ENCODE data around the gene ZNF483.
"Not testable (repeated sequence)": the region's sequence is repeated elsewhere in the genome, so short reads cannot be mapped to it uniquely, and the experiment has no call there.

ZNF483 gene

DNA sequence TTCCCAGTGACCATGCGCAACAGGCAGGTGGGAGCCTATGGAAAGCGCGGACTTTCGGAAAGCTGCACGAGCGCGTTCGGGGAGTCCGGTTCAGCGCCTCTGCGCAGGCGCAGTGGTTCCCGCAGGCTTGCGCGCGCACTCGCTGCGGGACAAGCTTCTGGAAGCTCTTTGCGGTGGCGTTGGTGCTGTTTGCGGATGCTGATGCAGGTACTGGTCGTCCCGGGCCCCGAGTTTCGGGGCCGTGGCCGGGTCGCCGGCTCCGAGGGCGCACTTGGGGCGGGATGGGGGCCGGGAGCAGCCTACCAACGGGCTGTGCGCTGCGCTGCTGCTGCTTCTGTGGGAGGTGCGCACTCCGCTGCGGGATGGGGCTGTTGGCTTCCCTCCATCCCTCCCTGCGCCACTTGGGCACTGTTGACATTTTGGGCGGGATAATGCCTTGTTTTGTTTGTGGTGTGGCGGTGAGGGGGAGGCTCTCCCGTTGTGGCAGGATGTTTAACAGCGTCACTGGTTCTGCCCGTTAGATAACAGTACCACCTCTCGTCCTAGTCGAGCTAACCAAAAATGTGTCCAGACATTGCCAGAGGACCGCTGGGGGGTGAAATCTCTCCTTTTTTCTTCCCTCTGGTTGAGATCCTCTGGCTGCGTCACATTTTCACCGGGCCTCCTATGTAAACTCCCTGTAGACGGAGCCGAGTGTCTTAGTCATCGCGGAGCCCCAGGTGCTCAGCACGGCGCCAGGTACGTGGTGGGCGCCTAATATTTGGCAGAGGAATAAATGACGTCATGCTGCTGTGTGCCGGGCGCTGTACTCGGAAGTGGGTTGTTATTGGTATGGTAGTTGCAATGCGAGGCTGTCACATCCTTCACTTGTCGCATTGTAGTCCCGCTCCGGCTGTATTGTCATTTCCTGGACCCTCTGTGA is at the start of gene ZNF483:
TSS of gene ZNF483 (plus strand) at position 124 of the 922 bp plus-strand sequence. CDS start 2,217 bp downstream, outside the sequence.
- Mint-ChIP-seq H3K27ac (peak within 1 kb of the TSS; percentile 90), H3K27me3 (no peaks in the 10 kb centered on the region), H3K4me3 (peak within 1 kb of the TSS; percentile 86), H3K4me1 (ENCODE audit: low read depth) (peaks cover 28% of the 10 kb centered on the region), H3K9me3 (peaks cover 4% of the 10 kb centered on the region), H3K36me3 (ENCODE audit: low read depth) (peaks cover 38% of the 10 kb centered on the region)
- peak; percentile 83 for DNase-seq

DNA sequence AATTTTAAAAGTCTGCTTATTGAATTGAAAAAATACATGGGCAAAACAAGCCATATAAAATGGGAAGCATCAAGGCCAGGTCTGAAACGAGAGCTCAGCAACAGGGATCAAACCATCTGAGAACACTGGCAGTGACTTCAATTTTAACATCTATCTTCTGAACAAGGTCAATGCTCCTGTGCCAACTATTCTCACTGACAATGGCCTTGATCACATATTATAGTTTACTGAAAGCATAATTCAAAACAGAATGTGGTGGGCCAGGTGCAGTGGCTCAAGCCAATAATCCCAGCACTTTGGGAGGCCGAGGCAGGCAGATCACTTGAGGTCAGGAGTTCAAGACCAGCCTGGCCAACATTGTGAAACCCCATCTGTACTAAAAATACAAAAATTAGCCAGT is 49.8 kb upstream of the ZNF483 start:
- no peak for DNase-seq
- Mint-ChIP-seq H3K27me3 (no peaks in the 10 kb centered on the region), H3K4me1 (ENCODE audit: low read depth) (peaks cover 51% of the 10 kb centered on the region), H3K9me3 (no peaks in the 10 kb centered on the region), H3K4me3 (no peak overlapping the region), H3K36me3 (ENCODE audit: low read depth) (peaks cover 34% of the 10 kb centered on the region), H3K27ac (no peak overlapping the region)

DNA sequence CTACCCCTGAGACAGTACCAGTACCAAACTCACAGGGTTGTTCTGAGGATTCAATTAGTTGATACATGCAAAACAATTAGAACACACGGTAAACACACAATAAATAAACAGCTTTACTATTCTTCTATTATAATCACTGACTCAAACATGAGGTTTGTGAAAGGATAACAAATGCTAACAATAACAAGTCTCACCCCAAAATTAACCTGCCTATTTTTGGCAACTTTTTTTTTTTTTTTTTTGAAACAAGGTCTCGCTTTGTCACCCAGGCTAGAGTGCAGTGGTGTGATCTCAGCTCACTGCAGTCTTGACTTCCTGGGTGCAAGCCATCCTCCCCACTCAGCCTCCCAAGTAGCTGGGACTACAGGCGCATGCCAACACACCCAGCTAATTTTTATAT is 47.3 kb upstream of the ZNF483 start:
- no peak overlapping the region for H3K27ac Mint-ChIP-seq
- peaks cover 59% of the 10 kb centered on the region for H3K4me1 Mint-ChIP-seq (ENCODE audit: low read depth)
- DNase-seq = no peak
- H3K27me3 Mint-ChIP-seq = no peaks in the 10 kb centered on the region
- H3K9me3 Mint-ChIP-seq = no peaks in the 10 kb centered on the region
- no peak overlapping the region for H3K4me3 Mint-ChIP-seq
- H3K36me3 Mint-ChIP-seq (ENCODE audit: low read depth) = peaks cover 34% of the 10 kb centered on the region

DNA sequence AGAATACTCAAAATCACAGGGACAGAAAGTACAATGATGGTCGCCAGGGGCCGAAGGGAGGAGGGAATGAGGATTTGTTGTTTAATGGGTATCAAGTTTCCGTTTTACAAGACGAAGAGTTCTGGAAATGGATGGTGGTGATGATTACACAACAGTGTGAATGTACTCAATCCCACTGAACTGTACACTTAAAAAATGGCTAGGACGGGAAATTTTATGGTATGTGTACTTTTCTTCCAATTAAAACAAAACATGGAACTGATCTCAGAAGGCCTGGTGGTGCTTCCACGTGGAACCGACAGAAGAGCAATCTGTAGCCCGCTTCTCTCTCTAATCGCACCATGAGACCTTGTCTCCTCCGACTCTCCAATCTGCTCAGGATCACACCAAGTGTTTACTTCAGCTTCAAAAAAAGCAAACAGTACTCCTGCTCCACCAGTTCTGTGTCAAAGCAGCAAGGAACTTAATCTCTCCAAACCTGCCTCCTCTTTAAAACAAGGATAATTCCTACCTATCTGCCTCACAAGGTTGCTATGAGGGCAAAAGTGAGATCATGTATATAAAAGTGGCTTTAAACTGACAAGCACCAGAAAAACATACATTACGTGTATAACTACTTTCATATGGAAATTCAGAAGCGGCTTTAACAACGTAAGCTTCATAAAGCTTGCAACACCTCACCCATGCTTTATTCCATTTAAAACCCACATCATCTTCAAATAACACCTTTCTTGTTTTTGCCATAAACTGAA is 42.9 kb upstream of the ZNF483 start:
- Mint-ChIP-seq H3K27me3 (no peaks in the 10 kb centered on the region), H3K27ac (peak overlapping the region; percentile 92), H3K36me3 (ENCODE audit: low read depth) (peaks cover 30% of the 10 kb centered on the region), H3K9me3 (no peaks in the 10 kb centered on the region), H3K4me3 (peak overlapping the region; percentile 85), H3K4me1 (ENCODE audit: low read depth) (peaks cover 46% of the 10 kb centered on the region)
- DNase-seq = no peak

DNA sequence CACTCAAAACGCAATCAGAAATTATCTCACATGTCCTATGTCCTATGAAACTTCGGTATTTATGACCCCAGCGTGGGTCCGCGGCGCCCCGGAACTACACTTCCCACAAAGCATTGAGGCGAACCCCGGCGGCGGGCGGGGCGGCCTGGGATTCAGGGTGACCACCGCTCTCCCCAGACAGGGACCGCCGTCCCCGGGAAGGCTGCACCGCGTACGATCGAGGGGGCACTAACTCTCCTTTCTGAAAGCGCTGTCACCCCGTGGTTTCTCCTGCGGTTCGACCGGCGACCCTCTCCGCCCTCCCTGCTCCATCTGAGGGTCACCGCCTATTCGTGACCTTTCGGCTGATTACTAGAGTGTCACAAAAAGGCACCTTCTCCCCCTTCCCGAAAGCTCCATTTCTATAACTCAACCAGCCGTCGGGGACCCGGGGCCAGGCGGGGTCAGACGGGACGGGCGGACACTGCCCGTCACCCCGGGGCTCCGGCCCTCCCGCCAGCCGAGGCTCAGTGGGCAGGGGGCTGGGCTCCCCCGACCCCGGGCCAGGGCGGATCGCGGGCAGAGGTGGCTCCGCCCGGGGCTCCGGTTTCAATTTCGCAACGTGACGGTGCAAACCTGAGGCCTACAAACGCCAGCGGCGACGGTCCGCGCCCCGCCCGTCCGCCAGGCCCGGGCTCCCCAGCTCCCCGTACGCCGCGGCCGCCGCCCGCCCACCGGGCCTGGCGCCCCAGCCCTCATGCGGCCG is 42.1 kb upstream of the ZNF483 start:
- peaks cover 26% of the 10 kb centered on the region for H3K36me3 Mint-ChIP-seq (ENCODE audit: low read depth)
- peaks cover 1% of the 10 kb centered on the region for H3K27me3 Mint-ChIP-seq
- peak; percentile 79 for DNase-seq
- H3K4me3 Mint-ChIP-seq = peak overlapping the region; percentile 85
- no peaks in the 10 kb centered on the region for H3K9me3 Mint-ChIP-seq
- peaks cover 39% of the 10 kb centered on the region for H3K4me1 Mint-ChIP-seq (ENCODE audit: low read depth)
- H3K27ac Mint-ChIP-seq = peak overlapping the region; percentile 92

DNA sequence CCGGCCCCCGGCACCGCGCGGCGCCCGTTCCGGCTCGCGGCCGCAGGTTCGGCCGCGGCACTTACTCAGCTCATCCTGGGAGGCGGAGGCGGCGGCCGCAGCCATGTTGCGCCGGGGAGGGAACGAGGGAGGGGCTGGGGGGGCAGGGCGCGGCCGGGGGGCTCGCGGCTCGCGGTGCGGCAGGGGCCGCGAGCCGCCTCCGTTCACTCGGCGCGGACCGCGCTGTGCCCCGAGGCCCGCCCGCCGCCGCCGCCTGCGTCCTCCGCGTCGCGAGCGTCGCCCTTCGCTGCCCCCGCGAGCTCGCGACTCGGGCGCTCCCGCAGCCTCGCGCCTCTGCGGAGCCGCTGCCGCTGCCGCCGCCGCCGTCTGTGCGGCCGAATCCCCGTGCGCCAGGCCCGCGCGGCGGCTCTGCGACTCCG is 41.5 kb upstream of the ZNF483 start:
- DNase-seq = no peak
- H3K4me3 Mint-ChIP-seq = peak overlapping the region; percentile 45

DNA sequence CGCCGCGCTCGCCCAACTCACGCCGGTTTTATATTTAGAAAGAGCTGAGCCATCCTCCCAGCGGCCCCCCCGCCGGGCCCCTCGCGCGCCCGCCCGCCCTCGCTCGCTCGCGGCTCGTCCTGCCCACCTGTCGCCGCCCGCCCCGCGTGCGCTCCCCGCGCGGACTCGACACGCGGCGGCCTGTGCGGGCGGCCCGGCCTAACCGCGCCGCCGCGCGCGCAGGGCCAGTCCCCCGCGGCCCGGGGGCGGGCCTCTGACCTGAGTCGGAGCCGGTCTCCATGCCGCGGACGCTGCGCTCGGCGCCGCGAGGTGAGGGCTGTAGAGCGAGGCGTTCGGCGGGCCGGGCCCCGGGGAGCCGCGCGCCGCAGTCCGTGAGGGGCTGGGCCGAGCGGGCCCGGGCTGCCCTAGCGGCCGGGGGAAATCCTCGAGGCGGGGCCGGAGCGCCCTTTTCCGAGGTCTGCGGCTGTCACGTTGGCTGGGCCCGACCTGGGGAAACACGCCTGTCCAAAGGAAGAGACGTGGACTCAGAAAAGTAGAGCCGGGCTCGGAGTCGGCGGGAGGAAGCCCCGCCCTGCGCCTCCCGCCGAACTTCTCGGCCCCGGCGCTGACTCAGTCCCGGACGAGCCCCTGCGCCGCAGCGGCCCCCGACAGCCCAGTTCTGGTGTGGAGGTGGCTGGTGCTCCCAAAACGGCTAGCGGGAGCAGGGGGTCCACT is 41.0 kb upstream of the ZNF483 start, which contains the start of gene ECPAS:
TSS of gene ECPAS (minus strand) at position 526 of the 714 bp plus-strand sequence. CDS start 11,465 bp downstream, outside the sequence.
- peaks cover 22% of the 10 kb centered on the region for H3K36me3 Mint-ChIP-seq (ENCODE audit: low read depth)
- no peaks in the 10 kb centered on the region for H3K9me3 Mint-ChIP-seq
- H3K4me1 Mint-ChIP-seq (ENCODE audit: low read depth) = peaks cover 33% of the 10 kb centered on the region
- H3K4me3 Mint-ChIP-seq = peak within 1 kb of the TSS; percentile 85
- peak; percentile 84 for DNase-seq
- peaks cover 2% of the 10 kb centered on the region for H3K27me3 Mint-ChIP-seq
- peak within 1 kb of the TSS; percentile 94 for H3K27ac Mint-ChIP-seq

More for the DNA sequence above, 41.5 kb upstream of the ZNF483 start:
- H3K9me3 Mint-ChIP-seq = no peaks in the 10 kb centered on the region
- H3K27ac Mint-ChIP-seq = no peak overlapping the region
- H3K4me1 Mint-ChIP-seq (ENCODE audit: low read depth) = peaks cover 38% of the 10 kb centered on the region
- H3K36me3 Mint-ChIP-seq (ENCODE audit: low read depth) = peaks cover 26% of the 10 kb centered on the region
- H3K27me3 Mint-ChIP-seq = peaks cover 2% of the 10 kb centered on the region

DNA sequence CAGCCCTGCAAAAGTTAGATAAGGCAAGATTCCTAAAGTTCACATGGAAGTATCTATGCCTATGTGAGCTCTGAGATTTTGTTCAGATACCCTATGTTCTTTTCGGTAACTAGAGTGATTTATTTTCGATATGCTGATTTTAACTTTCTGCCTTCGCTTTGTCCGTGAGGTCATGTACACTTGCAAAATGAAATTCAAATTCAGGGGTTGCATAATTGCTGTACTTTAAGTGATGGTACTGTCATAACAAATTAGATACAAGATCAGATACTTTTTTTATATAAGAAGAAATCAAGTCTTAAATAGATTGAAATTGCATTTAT is 40.4 kb upstream of the ZNF483 start:
- Mint-ChIP-seq H3K36me3 (ENCODE audit: low read depth) (peaks cover 22% of the 10 kb centered on the region), H3K4me1 (ENCODE audit: low read depth) (peaks cover 32% of the 10 kb centered on the region), H3K27me3 (peaks cover 2% of the 10 kb centered on the region), H3K27ac (peak overlapping the region; percentile 94), H3K4me3 (peak overlapping the region; percentile 85), H3K9me3 (no peaks in the 10 kb centered on the region)
- no peak for DNase-seq

DNA sequence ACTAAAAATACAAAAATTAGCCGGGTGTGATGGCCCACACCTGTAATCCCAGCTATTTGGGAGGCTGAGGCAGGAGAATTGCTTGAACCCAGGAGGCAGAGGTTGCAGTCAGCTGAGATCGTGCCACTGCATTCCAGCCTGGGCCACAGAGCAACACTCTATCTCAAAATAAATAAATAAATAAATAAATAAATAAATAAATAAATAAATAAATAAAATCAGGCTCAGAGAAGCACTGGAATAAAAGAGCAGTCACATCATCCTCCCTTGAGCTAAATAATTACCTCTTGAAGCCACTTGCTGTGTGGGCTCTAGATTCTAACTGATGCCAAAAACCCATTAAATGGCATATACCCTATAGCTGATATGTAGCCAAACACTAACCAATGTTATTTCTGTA is 27.8 kb upstream of the ZNF483 start:
- H3K36me3 Mint-ChIP-seq (ENCODE audit: low read depth); H3K27me3 Mint-ChIP-seq; H3K4me1 Mint-ChIP-seq (ENCODE audit: low read depth); H3K27ac Mint-ChIP-seq; H3K9me3 Mint-ChIP-seq; DNase-seq; H3K4me3 Mint-ChIP-seq: not testable (repeated sequence)

DNA sequence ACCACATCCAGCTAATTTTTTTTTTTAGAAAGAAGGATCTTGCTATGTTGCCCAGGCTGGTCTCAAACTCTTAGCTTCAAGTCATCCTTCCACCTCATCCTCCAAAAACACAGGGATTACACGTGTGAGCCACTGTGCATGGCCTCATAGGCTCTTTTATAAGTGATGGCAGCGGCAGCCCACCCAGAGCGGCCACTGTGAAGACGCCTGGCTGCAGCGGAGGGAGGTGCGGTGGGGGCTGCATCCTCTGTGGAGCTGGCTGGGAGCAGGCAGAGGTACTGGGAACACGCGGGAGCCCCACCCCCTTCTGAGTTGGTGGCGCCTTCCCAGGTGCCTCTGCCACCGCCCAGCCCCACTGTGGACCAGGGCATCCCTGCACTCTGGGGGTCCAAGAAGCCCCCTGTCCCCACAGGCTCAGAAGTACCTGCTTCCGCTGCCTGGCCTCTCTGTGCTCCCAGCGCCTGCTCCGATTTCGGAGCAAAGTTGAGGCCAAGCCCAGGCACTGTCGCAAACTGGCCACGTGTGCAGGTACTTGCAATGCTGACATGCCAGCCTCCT is 23.9 kb upstream of the ZNF483 start:
- no peaks in the 10 kb centered on the region for H3K27me3 Mint-ChIP-seq
- peaks cover 5% of the 10 kb centered on the region for H3K4me1 Mint-ChIP-seq (ENCODE audit: low read depth)
- no peaks in the 10 kb centered on the region for H3K9me3 Mint-ChIP-seq
- no peak for DNase-seq
- H3K27ac Mint-ChIP-seq = no peak overlapping the region
- H3K36me3 Mint-ChIP-seq (ENCODE audit: low read depth) = no peaks in the 10 kb centered on the region
- H3K4me3 Mint-ChIP-seq = no peak overlapping the region

DNA sequence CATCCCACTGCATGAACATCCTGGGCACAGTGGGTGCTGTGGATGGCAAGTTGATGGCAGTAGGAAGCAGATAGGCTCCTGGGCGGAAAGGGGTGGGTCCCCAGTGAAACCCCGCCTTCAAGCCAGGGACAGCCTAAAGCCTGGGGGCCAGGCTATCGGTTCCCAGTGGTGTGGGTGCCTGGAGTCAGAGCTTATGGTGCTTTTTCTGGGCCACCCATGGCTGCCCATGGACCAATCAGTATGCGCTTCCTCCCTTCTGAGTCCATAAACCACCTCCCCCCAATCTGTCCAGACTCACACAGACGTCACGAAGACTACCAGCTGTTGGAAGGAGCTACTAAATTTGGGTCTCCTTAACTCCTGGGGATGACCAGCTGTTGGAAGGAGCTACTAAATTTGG is 23.3 kb upstream of the ZNF483 start:
- no peak overlapping the region for H3K27ac Mint-ChIP-seq
- peaks cover 5% of the 10 kb centered on the region for H3K4me1 Mint-ChIP-seq (ENCODE audit: low read depth)
- no peaks in the 10 kb centered on the region for H3K36me3 Mint-ChIP-seq (ENCODE audit: low read depth)
- DNase-seq = no peak
- H3K4me3 Mint-ChIP-seq = no peak overlapping the region
- no peaks in the 10 kb centered on the region for H3K27me3 Mint-ChIP-seq
- no peaks in the 10 kb centered on the region for H3K9me3 Mint-ChIP-seq

DNA sequence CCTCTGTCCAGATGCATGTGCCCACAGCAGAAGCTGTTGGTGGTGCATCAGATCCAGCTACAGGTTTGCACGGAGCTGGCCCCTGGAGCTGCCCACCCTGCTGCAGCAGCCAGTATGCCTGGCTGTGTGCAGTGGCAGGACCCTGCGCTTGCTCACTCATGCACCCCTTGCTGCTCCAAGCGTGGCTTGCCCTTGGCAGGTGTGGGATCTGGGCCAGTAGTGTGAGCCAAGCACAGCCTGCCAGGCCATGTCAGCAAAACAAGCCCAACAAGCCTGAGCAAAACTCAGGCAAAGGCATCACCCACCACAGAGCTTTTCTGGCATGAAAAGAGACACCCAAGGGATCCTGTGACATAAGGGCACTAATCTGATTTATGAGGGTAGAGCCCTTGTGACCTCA is 22.5 kb upstream of the ZNF483 start:
- Mint-ChIP-seq H3K27me3 (no peaks in the 10 kb centered on the region), H3K27ac (no peak overlapping the region), H3K4me3 (no peak overlapping the region), H3K36me3 (ENCODE audit: low read depth) (no peaks in the 10 kb centered on the region), H3K9me3 (no peaks in the 10 kb centered on the region), H3K4me1 (ENCODE audit: low read depth) (peaks cover 5% of the 10 kb centered on the region)
- no peak for DNase-seq

DNA sequence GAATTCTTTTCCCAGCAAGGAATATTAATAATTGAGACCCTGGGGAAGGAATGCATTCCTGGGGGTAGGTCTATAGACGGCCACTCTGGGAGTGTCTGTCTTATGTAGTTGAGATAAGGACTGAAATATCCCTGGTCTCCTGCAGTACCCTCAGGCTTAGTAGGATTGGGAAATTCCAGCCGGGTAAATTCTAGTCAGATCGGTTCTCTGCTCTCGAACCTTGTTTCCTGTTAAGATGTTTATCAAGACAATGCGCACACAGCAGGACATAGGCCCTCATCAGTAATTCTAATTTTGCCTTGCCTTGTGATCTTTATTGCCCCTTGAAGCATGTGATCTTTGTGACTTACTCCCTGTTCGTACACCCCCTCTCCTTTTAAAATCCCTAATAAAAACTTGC is 13.4 kb upstream of the ZNF483 start:
- not testable (repeated sequence) for H3K36me3 Mint-ChIP-seq (ENCODE audit: low read depth); H3K27me3 Mint-ChIP-seq; H3K4me3 Mint-ChIP-seq; H3K27ac Mint-ChIP-seq; H3K4me1 Mint-ChIP-seq (ENCODE audit: low read depth); DNase-seq; H3K9me3 Mint-ChIP-seq

DNA sequence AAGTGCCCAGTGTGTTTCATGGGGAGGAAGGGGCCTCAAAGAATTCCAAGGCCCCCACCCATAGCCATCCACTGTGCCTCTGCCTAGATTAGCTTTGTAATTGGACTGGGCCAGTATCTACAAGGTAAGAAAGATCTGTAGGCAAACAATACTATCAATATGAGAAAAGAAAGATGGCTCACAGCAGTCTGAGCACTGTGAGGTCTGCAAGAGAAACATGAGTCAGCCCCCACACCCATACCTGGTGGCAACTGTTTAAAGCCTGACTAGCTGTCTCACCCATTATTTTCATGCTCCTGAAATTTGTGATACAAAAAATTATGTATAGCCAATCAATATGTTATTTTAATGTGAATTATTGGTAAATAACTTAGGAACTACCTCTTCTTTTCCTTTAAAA is 10.0 kb upstream of the ZNF483 start:
- no peak overlapping the region for H3K27ac Mint-ChIP-seq
- peaks cover 5% of the 10 kb centered on the region for H3K9me3 Mint-ChIP-seq
- DNase-seq = no peak

More for the DNA sequence above, 10.0 kb upstream of the ZNF483 start:
- no peak overlapping the region for H3K4me3 Mint-ChIP-seq
- H3K4me1 Mint-ChIP-seq (ENCODE audit: low read depth) = peaks cover 3% of the 10 kb centered on the region
- no peaks in the 10 kb centered on the region for H3K27me3 Mint-ChIP-seq
- no peaks in the 10 kb centered on the region for H3K36me3 Mint-ChIP-seq (ENCODE audit: low read depth)

Measured in activated T-cell treated with anti-CD3 and anti-CD28 coated beads, Interleukin-2, amount 50 U/mL, for 24 hours (primary cell).